Prostate gland (tissue), 2 donors: ENCODE data around the gene TEX264.

Source experiments
- POLR2A ChIP-seq: fragments of 450-650 bp; IDR thresholded peaks from one replicate; pipeline ENCODE4 v1.6.1; 2016; ENCODE audit warnings: antibody characterized with exemption, mild to moderate bottlenecking
- POLR2AphosphoS5 ChIP-seq: sonication (generic); formaldehyde crosslinking; IDR thresholded peaks from one replicate; pipeline ENCODE4 v1.6.1; 2017; ENCODE audit warnings: antibody characterized with exemption
- TF ChIP-seq, protein P1 (sequence below), 4 experiments: fragments of 200-600 bp in 2 of 4; fragments of 450-650 bp in 2 of 4; sonication (generic) in 2 of 4; IDR thresholded peaks; 1 replicate in 3 of 4; 2 replicates in 1 of 4; pipeline ENCODE4 v1.5.1; 2016 to 2019; ENCODE audit warnings: antibody characterized with exemption in 4 of 4, mild to moderate bottlenecking in 2 of 4, moderate library complexity in 2 of 4

DNA sequence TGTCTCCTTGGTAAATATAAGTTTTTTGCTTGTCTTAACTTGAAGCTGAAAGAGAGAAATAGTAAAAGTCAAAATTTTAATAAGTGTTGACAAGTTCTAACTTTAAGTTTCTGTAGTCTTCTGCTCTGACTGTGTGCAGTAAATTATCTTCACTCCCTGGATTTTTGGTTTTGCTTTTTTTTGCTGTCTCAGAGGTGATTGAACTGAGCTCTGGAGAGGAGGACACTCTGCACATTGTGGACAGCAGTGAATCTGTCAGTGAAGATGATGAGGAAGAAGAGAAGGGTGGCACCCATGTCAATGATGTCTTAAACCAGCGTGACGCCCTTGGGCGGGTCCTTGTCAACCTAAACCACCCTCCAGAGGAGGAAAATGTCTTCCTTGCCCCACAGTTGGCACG lies 40.5 kb upstream of the TEX264 start:
- TF ChIP-seq, protein P1, sequence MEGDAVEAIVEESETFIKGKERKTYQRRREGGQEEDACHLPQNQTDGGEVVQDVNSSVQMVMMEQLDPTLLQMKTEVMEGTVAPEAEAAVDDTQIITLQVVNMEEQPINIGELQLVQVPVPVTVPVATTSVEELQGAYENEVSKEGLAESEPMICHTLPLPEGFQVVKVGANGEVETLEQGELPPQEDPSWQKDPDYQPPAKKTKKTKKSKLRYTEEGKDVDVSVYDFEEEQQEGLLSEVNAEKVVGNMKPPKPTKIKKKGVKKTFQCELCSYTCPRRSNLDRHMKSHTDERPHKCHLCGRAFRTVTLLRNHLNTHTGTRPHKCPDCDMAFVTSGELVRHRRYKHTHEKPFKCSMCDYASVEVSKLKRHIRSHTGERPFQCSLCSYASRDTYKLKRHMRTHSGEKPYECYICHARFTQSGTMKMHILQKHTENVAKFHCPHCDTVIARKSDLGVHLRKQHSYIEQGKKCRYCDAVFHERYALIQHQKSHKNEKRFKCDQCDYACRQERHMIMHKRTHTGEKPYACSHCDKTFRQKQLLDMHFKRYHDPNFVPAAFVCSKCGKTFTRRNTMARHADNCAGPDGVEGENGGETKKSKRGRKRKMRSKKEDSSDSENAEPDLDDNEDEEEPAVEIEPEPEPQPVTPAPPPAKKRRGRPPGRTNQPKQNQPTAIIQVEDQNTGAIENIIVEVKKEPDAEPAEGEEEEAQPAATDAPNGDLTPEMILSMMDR (IDR thresholded peaks at IDR 0.05) = no peak
- TF ChIP-seq POLR2AphosphoS5 = no peak
- no peak for TF ChIP-seq POLR2A
